ENCODE measurements around the gene MZT2B. TPM values are rescaled to one million over a fixed set of nuclear protein-coding genes. Genes with fewer than 3 reads are reported as not detected.
"Not testable (repeated sequence)": the region's sequence is repeated elsewhere in the genome, so short reads cannot be mapped to it uniquely, and the experiment has no call there.

Gene MZT2B
- polyA plus RNA-seq, 3 donors, result 28.8 to 66.8 (median 64.9) TPM

- intact Hi-C loops (cut with micrococcal nuclease); H3K9ac ChIP-seq (ENCODE audit: insufficient read depth, low read length, poor library complexity, severe bottlenecking); H3K4me1 ChIP-seq (ENCODE audit: control insufficient read depth in 1 of 2, insufficient read depth in 2 of 2, low read length in 2 of 2); H3K4me3 ChIP-seq (replicated peaks in 1 of 3; ENCODE audit: low read depth in 2 of 3, low read length in 3 of 3); H4K20me1 ChIP-seq (ENCODE audit: insufficient read depth, low read length); H2AFZ ChIP-seq (ENCODE audit: insufficient read depth, low read depth, low read length, poor library complexity, severe bottlenecking); H3K36me3 ChIP-seq (replicated peaks in 1 of 2; ENCODE audit: control insufficient read depth in 1 of 2, insufficient read depth in 2 of 2, low read length in 2 of 2); H3K27me3 Mint-ChIP-seq (ENCODE audit: low read depth in 3 of 3); H3K27ac ChIP-seq (ENCODE audit: low read depth in 1 of 2, low read length in 2 of 2); H3K27me3 ChIP-seq (ENCODE audit: control insufficient read depth in 2 of 2, insufficient read depth in 2 of 2, low read length in 2 of 2); H3K27ac Mint-ChIP-seq; H3K4me3 Mint-ChIP-seq; DNase-seq; H3K36me3 Mint-ChIP-seq; H3K4me1 Mint-ChIP-seq; H3K79me2 ChIP-seq (ENCODE audit: insufficient read depth, low read length); H3K4me2 ChIP-seq (replicated peaks; ENCODE audit: extremely low read depth, low read length, poor library complexity, severe bottlenecking): not testable (repeated sequence)
- peaks cover 6 to 17% (median 16%) of the 10 kb centered on the region in 7 donors for H3K9me3 Mint-ChIP-seq
- whole genome bisulfite sequencing (ENCODE audit: insufficient coverage), result 94% methylated on average over 9 of the region's 18 CpGs
- H3K9me3 ChIP-seq (replicated peaks in 1 of 2; ENCODE audit: control insufficient read depth in 1 of 2, insufficient read depth in 1 of 2, low read length in 2 of 2), result peaks cover 0 to 17% of the 10 kb centered on the region in 2 donors
Measured at GRCh38 chr2:130230376-130230775, 48.3 kb downstream of the MZT2B start.

GRCh38 chr2:130230907-130231306 is 48.8 kb downstream of the MZT2B start:
- intact Hi-C loops (cut with micrococcal nuclease); H2AFZ ChIP-seq (ENCODE audit: insufficient read depth, low read depth, low read length, poor library complexity, severe bottlenecking); H3K79me2 ChIP-seq (ENCODE audit: insufficient read depth, low read length); H3K4me3 ChIP-seq (replicated peaks in 1 of 3; ENCODE audit: low read depth in 2 of 3, low read length in 3 of 3); H3K27ac Mint-ChIP-seq; H3K4me1 ChIP-seq (ENCODE audit: control insufficient read depth in 1 of 2, insufficient read depth in 2 of 2, low read length in 2 of 2); H3K27ac ChIP-seq (ENCODE audit: low read depth in 1 of 2, low read length in 2 of 2); H3K36me3 Mint-ChIP-seq; H3K27me3 Mint-ChIP-seq (ENCODE audit: low read depth in 3 of 3); H3K36me3 ChIP-seq (replicated peaks in 1 of 2; ENCODE audit: control insufficient read depth in 1 of 2, insufficient read depth in 2 of 2, low read length in 2 of 2); H3K9ac ChIP-seq (ENCODE audit: insufficient read depth, low read length, poor library complexity, severe bottlenecking); H3K4me2 ChIP-seq (replicated peaks; ENCODE audit: extremely low read depth, low read length, poor library complexity, severe bottlenecking); H3K4me3 Mint-ChIP-seq; H4K20me1 ChIP-seq (ENCODE audit: insufficient read depth, low read length); DNase-seq; H3K4me1 Mint-ChIP-seq; H3K27me3 ChIP-seq (ENCODE audit: control insufficient read depth in 2 of 2, insufficient read depth in 2 of 2, low read length in 2 of 2): not testable (repeated sequence)
- H3K9me3 ChIP-seq (replicated peaks in 1 of 2; ENCODE audit: control insufficient read depth in 1 of 2, insufficient read depth in 1 of 2, low read length in 2 of 2), result peaks cover 0 to 17% of the 10 kb centered on the region in 2 donors
- WGBS (ENCODE audit: insufficient coverage), result 98% methylated on average over 11 of the region's 15 CpGs
- H3K9me3 Mint-ChIP-seq, result peaks cover 6 to 17% (median 16%) of the 10 kb centered on the region in 7 donors

- Histone ChIP-seq H3K4me2 (replicated peaks; ENCODE audit: extremely low read depth, low read length, poor library complexity, severe bottlenecking) (no peak overlapping the region), H3K4me1 (ENCODE audit: control insufficient read depth in 1 of 2, insufficient read depth in 2 of 2, low read length in 2 of 2) (no peaks in the 10 kb centered on the region), H2AFZ (ENCODE audit: insufficient read depth, low read depth, low read length, poor library complexity, severe bottlenecking) (no peak overlapping the region), H3K27ac (ENCODE audit: low read depth in 1 of 2, low read length in 2 of 2) (no peak overlapping the region), H3K79me2 (ENCODE audit: insufficient read depth, low read length) (no peaks in the 10 kb centered on the region), H3K27me3 (ENCODE audit: control insufficient read depth in 2 of 2, insufficient read depth in 2 of 2, low read length in 2 of 2) (no peaks in the 10 kb centered on the region), H3K36me3 (replicated peaks in 1 of 2; ENCODE audit: control insufficient read depth in 1 of 2, insufficient read depth in 2 of 2, low read length in 2 of 2) (no peaks in the 10 kb centered on the region), H3K4me3 (replicated peaks in 1 of 3; ENCODE audit: low read depth in 2 of 3, low read length in 3 of 3) (no peak overlapping the region), H3K9me3 (replicated peaks in 1 of 2; ENCODE audit: control insufficient read depth in 1 of 2, insufficient read depth in 1 of 2, low read length in 2 of 2) (peaks cover 0 to 17% of the 10 kb centered on the region in 2 donors), H3K9ac (ENCODE audit: insufficient read depth, low read length, poor library complexity, severe bottlenecking) (no peak overlapping the region), H4K20me1 (ENCODE audit: insufficient read depth, low read length) (no peaks in the 10 kb centered on the region)
- DNase-seq, result no peak
- 97% methylated on average over 7 of the region's 12 CpGs for WGBS (ENCODE audit: insufficient coverage)
- Mint-ChIP-seq H3K27me3 (ENCODE audit: low read depth in 3 of 3) (peaks cover 0 to 7% (median 2%) of the 10 kb centered on the region in 3 donors), H3K4me3 (no peak overlapping the region), H3K27ac (no peak overlapping the region), H3K4me1 (no peaks in the 10 kb centered on the region), H3K36me3 (no peaks in the 10 kb centered on the region), H3K9me3 (peaks cover 6 to 17% (median 16%) of the 10 kb centered on the region in 7 donors)
- TF ChIP-seq CTCF (IDR thresholded peaks at IDR 0.05), result no peak
- intact Hi-C loops (cut with micrococcal nuclease), result no loop called here
Measured at GRCh38 chr2:130231656-130232055, 49.6 kb downstream of the MZT2B start.

GRCh38 chr2:130233066-130233465 is 51.0 kb downstream of the MZT2B start:
- H3K36me3 ChIP-seq (replicated peaks in 1 of 2; ENCODE audit: control insufficient read depth in 1 of 2, insufficient read depth in 2 of 2, low read length in 2 of 2); H3K36me3 Mint-ChIP-seq; H2AFZ ChIP-seq (ENCODE audit: insufficient read depth, low read depth, low read length, poor library complexity, severe bottlenecking); H3K4me1 ChIP-seq (ENCODE audit: control insufficient read depth in 1 of 2, insufficient read depth in 2 of 2, low read length in 2 of 2); H4K20me1 ChIP-seq (ENCODE audit: insufficient read depth, low read length); H3K4me3 ChIP-seq (replicated peaks in 1 of 3; ENCODE audit: low read depth in 2 of 3, low read length in 3 of 3); H3K4me3 Mint-ChIP-seq; H3K27me3 Mint-ChIP-seq (ENCODE audit: low read depth in 3 of 3); intact Hi-C loops (cut with micrococcal nuclease); H3K27ac ChIP-seq (ENCODE audit: low read depth in 1 of 2, low read length in 2 of 2); H3K4me2 ChIP-seq (replicated peaks; ENCODE audit: extremely low read depth, low read length, poor library complexity, severe bottlenecking); H3K79me2 ChIP-seq (ENCODE audit: insufficient read depth, low read length); H3K27me3 ChIP-seq (ENCODE audit: control insufficient read depth in 2 of 2, insufficient read depth in 2 of 2, low read length in 2 of 2); H3K9ac ChIP-seq (ENCODE audit: insufficient read depth, low read length, poor library complexity, severe bottlenecking); H3K4me1 Mint-ChIP-seq; DNase-seq; H3K27ac Mint-ChIP-seq: not testable (repeated sequence)
- WGBS (ENCODE audit: insufficient coverage), result 90% methylated on average over 2 of the region's 2 CpGs
- H3K9me3 Mint-ChIP-seq, result peaks cover 6 to 17% (median 15%) of the 10 kb centered on the region in 7 donors
- H3K9me3 ChIP-seq (replicated peaks in 1 of 2; ENCODE audit: control insufficient read depth in 1 of 2, insufficient read depth in 1 of 2, low read length in 2 of 2), result peaks cover 0 to 17% of the 10 kb centered on the region in 2 donors

Measured in CD14-positive monocyte (primary cell).